Neural cell (in vitro differentiated cells): ENCODE measurements around the gene IDH3A.

Experiments
- CTCF ChIP-seq: fragments of 450-650 bp; IDR thresholded peaks from 2 replicates; pipeline ENCODE4 v1.5.1; 2014; ENCODE audit warnings: antibody characterized with exemption, mild to moderate bottlenecking, moderate library complexity; ENCODE audit not compliant: poor library complexity, severe bottlenecking
- EP300 ChIP-seq: fragments of 450-650 bp; conservative IDR thresholded peaks from 2 replicates; pipeline ENCODE4 v1.6.1; 2014; ENCODE audit warnings: antibody characterized with exemption, mild to moderate bottlenecking, moderate library complexity; ENCODE audit not compliant: poor library complexity, severe bottlenecking
- POLR2AphosphoS5 ChIP-seq: IDR thresholded peaks from 2 replicates; pipeline ENCODE4 v1.6.1; 2012
- REST ChIP-seq: IDR thresholded peaks from 2 replicates; pipeline ENCODE4 v1.6.1; 2012; ENCODE audit warnings: borderline replicate concordance
- SMC3 ChIP-seq: fragments of 450-650 bp; conservative IDR thresholded peaks from 2 replicates; pipeline ENCODE4 v1.6.1; 2014; ENCODE audit warnings: antibody characterized with exemption, mild to moderate bottlenecking, moderate library complexity; ENCODE audit not compliant: poor library complexity

- no peak for TF ChIP-seq REST
- TF ChIP-seq CTCF = no peak
- no peak for TF ChIP-seq POLR2AphosphoS5
- TF ChIP-seq SMC3 = no peak
- no peak for TF ChIP-seq EP300
Observed at GRCh38 chr15:78213956-78214355, 64.8 kb downstream of the IDH3A start.
